Keratinocyte (primary cell): ENCODE measurements around the gene RPL6. TPM values are rescaled to one million over a fixed set of nuclear protein-coding genes. Genes with fewer than 3 reads are reported as not detected.
"Not testable (repeated sequence)": the region's sequence is repeated elsewhere in the genome, so short reads cannot be mapped to it uniquely, and the experiment has no call there.

Experiments used
- DNase-seq: peaks from one replicate; pipeline ENCODE4 v3.0.0-alpha.2; 2011; ENCODE audit warnings: low read depth, missing footprints, low spot score
- FAIRE-seq: peaks from 2 replicates; lab custom pipeline; 2011; peaks lifted over from hg19 to GRCh38; lab: Jason Lieb, UNC
- H2AFZ ChIP-seq: 2 replicates; pipeline ENCODE4 v1.6.0; 2012; ENCODE audit warnings: low read length, control low read depth, inconsistent platforms; ENCODE audit not compliant: control insufficient read depth
- H3K27ac ChIP-seq: 2 replicates; pipeline ENCODE4 v1.5.1; 2011; ENCODE audit warnings: low read length; ENCODE audit not compliant: control insufficient read depth, insufficient read depth
- H3K27me3 ChIP-seq: 3 replicates; pipeline ENCODE4 v1.6.0; 2011; ENCODE audit warnings: low read length; ENCODE audit not compliant: control insufficient read depth, insufficient read depth; ENCODE audit errors: extremely low read depth
- H3K36me3 ChIP-seq, 2 experiments: 2 replicates in 1 of 2; 3 replicates in 1 of 2; pipeline ENCODE4 v1.5.1; 2011; ENCODE audit warnings: low read length in 2 of 2, mild to moderate bottlenecking in 1 of 2; ENCODE audit not compliant: control insufficient read depth in 2 of 2, insufficient read depth in 2 of 2; ENCODE audit errors: extremely low read depth in 1 of 2
- H3K4me1 ChIP-seq: 3 replicates; pipeline ENCODE4 v1.5.1; 2011; ENCODE audit warnings: low read length; ENCODE audit not compliant: control insufficient read depth, insufficient read depth; ENCODE audit errors: extremely low read depth
- H3K4me2 ChIP-seq: 3 replicates; pipeline ENCODE4 v1.6.0; 2011; ENCODE audit warnings: low read depth, low read length; ENCODE audit not compliant: control insufficient read depth, insufficient read depth; ENCODE audit errors: extremely low read depth
- H3K4me3 ChIP-seq, 3 experiments: fragments of 200-600 bp in 1 of 3; sonication (generic) in 1 of 3; 2 replicates in 2 of 3; 3 replicates in 1 of 3; pipeline ENCODE4 v1.5.1; 2011 to 2016; ENCODE audit warnings: low read length in 3 of 3, mild to moderate bottlenecking in 3 of 3, control low read depth in 2 of 3, inconsistent platforms in 1 of 3, low read depth in 1 of 3, mixed read lengths in 1 of 3, mixed run types in 1 of 3, moderate library complexity in 1 of 3; ENCODE audit not compliant: control insufficient read depth in 2 of 3, insufficient read depth in 2 of 3; ENCODE audit errors: extremely low read depth in 1 of 3
- H3K79me2 ChIP-seq: 2 replicates; pipeline ENCODE4 v1.6.0; 2012; ENCODE audit warnings: low read length; ENCODE audit not compliant: control insufficient read depth, insufficient read depth
- H3K9ac ChIP-seq: 3 replicates; pipeline ENCODE4 v1.6.0; 2011; ENCODE audit warnings: low read length; ENCODE audit not compliant: control insufficient read depth, insufficient read depth; ENCODE audit errors: extremely low read depth
- H3K9me1 ChIP-seq: 3 replicates; pipeline ENCODE4 v1.6.0; 2011; ENCODE audit warnings: low read length; ENCODE audit not compliant: control insufficient read depth, insufficient read depth; ENCODE audit errors: extremely low read depth
- H3K9me3 ChIP-seq: 2 replicates; pipeline ENCODE4 v1.5.1; 2012; ENCODE audit warnings: low read depth, low read length; ENCODE audit not compliant: control insufficient read depth
- H4K20me1 ChIP-seq: 3 replicates; pipeline ENCODE4 v1.6.0; 2011; ENCODE audit warnings: low read length; ENCODE audit not compliant: control insufficient read depth, insufficient read depth; ENCODE audit errors: extremely low read depth
- EZH2 ChIP-seq: IDR thresholded peaks from one replicate; pipeline ENCODE4 v1.6.1; 2012; ENCODE audit warnings: inconsistent platforms, mild to moderate bottlenecking, low read length, moderate library complexity
- dilution Hi-C: fragments of 300-500 bp; cut with MboI; formaldehyde crosslinking; loops from one replicate; pipeline ENCODE4 v1.7.0; 2020; ENCODE audit warnings: low sequenced_read_pairs; ENCODE audit not compliant: extremely low pct_ligation_motif_present
- polyA plus RNA-seq, 5 experiments: library from polyadenylated mRNA; depleted of rRNA in 3 of 5; stranded (reverse) in 3 of 5; stranded (forward) in 1 of 5; unstranded in 1 of 5; fragments of >200 nt; gene quantifications; 1 replicate in 1 of 5; 2 replicates in 3 of 5; 3 replicates in 1 of 5; pipeline versions ENCODE4 v1.2.1 to v1.2.3, GENCODE V29; 2011 to 2012; ENCODE audit warnings: missing spikeins in 2 of 5, low read depth in 1 of 5, low replicate concordance in 1 of 5
- TF ChIP-seq, protein P1 (sequence below), 3 experiments: IDR thresholded peaks in 1 of 3; conservative IDR thresholded peaks in 1 of 3; optimal IDR thresholded peaks in 1 of 3; 2 replicates in 2 of 3; 3 replicates in 1 of 3; pipeline versions ENCODE3 to v1.5.1; 2011; ENCODE audit warnings: low read length in 3 of 3, mild to moderate bottlenecking in 3 of 3, moderate library complexity in 2 of 3, control low read depth in 1 of 3, inconsistent platforms in 1 of 3; ENCODE audit not compliant: insufficient read depth in 2 of 3; ENCODE audit errors: extremely low read depth in 1 of 3

Gene RPL6
- polyA plus RNA-seq, 1 donor (not counting 4 experiments of a cell fraction or from before 2014, with no cell fraction given) = 2,338 TPM

DNA sequence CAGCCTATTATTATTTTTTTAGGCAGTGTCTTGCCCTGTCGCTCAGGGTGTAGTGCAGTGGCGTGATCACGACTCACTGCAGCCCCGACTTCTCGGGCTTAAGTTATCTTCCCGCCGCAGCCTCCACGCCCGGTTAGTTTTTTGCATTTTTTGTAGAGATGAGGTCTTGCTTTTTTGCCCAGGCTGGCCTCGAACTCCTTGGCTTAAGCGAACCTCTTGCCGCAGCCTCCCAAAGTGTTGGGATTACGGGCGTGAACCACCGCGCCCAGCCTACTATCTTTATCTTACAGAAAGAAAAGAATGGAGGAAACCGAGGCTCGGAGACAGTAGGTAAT, 8.8 kb upstream of the RPL6 start:
- dilution Hi-C loops = no loop called here
- Histone ChIP-seq H3K4me1 (peaks cover 10% of the 10 kb centered on the region), H3K36me3 (no peaks in the 10 kb centered on the region), H3K79me2 (peaks cover 43% of the 10 kb centered on the region), H3K9me3 (no peaks in the 10 kb centered on the region), H3K4me3 (peak overlapping the region; percentile 90 to 95 (median 94)), H2AFZ (peak overlapping the region; percentile 95), H3K27ac (peak overlapping the region; percentile 88), H4K20me1 (no peaks in the 10 kb centered on the region), H3K27me3 (no peaks in the 10 kb centered on the region), H3K9me1 (no peaks in the 10 kb centered on the region), H3K4me2 (peak overlapping the region; percentile 81), H3K9ac (peak overlapping the region; percentile 82)
- no peak for DNase-seq
- TF ChIP-seq, protein P1, sequence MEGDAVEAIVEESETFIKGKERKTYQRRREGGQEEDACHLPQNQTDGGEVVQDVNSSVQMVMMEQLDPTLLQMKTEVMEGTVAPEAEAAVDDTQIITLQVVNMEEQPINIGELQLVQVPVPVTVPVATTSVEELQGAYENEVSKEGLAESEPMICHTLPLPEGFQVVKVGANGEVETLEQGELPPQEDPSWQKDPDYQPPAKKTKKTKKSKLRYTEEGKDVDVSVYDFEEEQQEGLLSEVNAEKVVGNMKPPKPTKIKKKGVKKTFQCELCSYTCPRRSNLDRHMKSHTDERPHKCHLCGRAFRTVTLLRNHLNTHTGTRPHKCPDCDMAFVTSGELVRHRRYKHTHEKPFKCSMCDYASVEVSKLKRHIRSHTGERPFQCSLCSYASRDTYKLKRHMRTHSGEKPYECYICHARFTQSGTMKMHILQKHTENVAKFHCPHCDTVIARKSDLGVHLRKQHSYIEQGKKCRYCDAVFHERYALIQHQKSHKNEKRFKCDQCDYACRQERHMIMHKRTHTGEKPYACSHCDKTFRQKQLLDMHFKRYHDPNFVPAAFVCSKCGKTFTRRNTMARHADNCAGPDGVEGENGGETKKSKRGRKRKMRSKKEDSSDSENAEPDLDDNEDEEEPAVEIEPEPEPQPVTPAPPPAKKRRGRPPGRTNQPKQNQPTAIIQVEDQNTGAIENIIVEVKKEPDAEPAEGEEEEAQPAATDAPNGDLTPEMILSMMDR (optimal IDR thresholded peaks at IDR 0.05 in 1 of 3, IDR thresholded peaks at IDR 0.05 in 1 of 3, conservative IDR thresholded peaks at IDR 0.05 in 1 of 3; ENCODE audit: extremely low read depth in 1 of 3, insufficient read depth in 2 of 3, low read length in 3 of 3) = no peak
- no peak for TF ChIP-seq EZH2
- no peak for FAIRE-seq

DNA sequence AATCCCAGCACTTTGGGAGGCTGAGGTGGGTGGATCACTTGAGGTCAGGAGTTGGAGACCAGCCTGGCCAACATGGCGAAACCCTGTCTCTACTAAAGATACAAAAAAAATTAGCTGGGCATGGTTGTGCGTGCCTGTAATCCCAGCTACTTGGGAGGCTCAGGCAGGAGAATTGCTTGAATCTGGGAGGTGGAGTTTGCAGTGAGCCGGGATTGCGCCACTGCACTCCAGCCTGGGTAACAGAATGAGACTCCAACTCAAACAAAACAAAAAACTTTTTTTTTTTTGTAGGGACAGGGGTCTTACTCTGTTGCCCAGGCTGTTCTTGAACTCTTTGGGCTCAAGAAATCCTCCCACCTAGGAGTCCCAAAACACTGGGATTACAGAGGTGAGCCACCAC, 6.1 kb upstream of the RPL6 start:
- H3K27me3 ChIP-seq, FAIRE-seq, H4K20me1 ChIP-seq, H3K9me1 ChIP-seq, H3K4me2 ChIP-seq, H2AFZ ChIP-seq, H3K9ac ChIP-seq, H3K4me3 ChIP-seq, DNase-seq, H3K4me1 ChIP-seq, H3K36me3 ChIP-seq, dilution Hi-C loops, H3K27ac ChIP-seq, H3K9me3 ChIP-seq: not testable (repeated sequence)
- H3K79me2 ChIP-seq = peaks cover 16% of the 10 kb centered on the region

DNA sequence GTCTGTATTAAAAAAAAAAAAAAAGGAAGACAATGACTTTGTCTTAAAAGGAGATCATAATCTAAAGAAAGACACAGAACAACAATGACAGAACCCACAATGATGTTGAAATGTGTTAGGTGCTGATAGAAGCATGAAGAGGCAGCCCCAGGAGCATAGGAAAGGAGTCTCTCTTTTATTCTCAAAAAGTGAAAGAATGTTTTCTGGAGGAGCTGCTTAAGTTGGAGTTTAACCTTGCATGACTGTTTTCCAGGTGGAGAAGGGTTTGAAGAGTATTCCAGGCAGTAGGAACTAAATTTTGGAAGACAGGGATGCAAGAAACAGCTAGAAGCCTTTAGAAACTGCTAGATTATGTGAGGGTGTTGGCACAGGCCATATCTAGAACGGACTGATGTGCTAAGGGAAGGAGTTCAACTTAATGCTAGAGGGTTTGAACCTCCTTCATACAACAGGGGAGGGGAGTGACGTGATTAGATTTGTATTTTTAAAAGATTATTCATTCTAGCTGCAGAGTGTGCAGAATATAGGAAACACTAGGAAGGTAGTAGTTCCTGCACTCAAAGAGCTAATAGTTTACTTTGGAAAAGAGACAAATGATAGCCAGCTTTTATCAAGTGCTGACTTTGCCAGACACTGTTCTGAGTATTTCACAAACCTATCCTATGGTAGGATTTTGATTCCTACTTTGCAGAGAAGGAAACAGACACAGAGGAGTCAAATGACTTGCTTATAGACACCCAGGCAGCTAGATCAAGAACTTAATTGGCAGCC, 4.6 kb upstream of the RPL6 start:
- Histone ChIP-seq H3K36me3 (no peaks in the 10 kb centered on the region), H2AFZ (no peak overlapping the region), H3K9me3 (no peaks in the 10 kb centered on the region), H3K27ac (no peak overlapping the region), H3K9ac (no peak overlapping the region), H3K79me2 (peaks cover 7% of the 10 kb centered on the region), H3K9me1 (no peaks in the 10 kb centered on the region), H3K4me3 (no peak overlapping the region), H3K4me2 (no peak overlapping the region), H3K4me1 (no peaks in the 10 kb centered on the region), H3K27me3 (no peaks in the 10 kb centered on the region), H4K20me1 (no peaks in the 10 kb centered on the region)
- FAIRE-seq = no peak
- dilution Hi-C loops = no loop called here
- TF ChIP-seq, protein P1 (optimal IDR thresholded peaks at IDR 0.05 in 1 of 3, IDR thresholded peaks at IDR 0.05 in 1 of 3, conservative IDR thresholded peaks at IDR 0.05 in 1 of 3; ENCODE audit: extremely low read depth in 1 of 3, insufficient read depth in 2 of 3, low read length in 3 of 3) = no peak
- no peak for TF ChIP-seq EZH2
- DNase-seq = no peak
